ENCODE results near the gene DPYD.

- no peak for TF ChIP-seq CTCF (IDR thresholded peaks at IDR 0.05)
- TF ChIP-seq POLR2A (IDR thresholded peaks at IDR 0.05): no peak
Observed at GRCh38 chr1:97427371-97427770, 493.5 kb downstream of the DPYD start.
